Inferior parietal cortex (tissue), 1 donor: Measurements from ENCODE around the gene SPATS1.
A peak's percentile ranks its signal among the peaks of the same experiment; 100 is the strongest.
"Not testable (repeated sequence)": the region's sequence is repeated elsewhere in the genome, so short reads cannot be mapped to it uniquely, and the experiment has no call there.

ENCODE experiments used
- DNase-seq: peaks from one replicate; pipeline ENCODE4 v3.0.0-alpha.2; 2016; ENCODE audit errors: extremely low spot score

SPATS1 gene

DNA sequence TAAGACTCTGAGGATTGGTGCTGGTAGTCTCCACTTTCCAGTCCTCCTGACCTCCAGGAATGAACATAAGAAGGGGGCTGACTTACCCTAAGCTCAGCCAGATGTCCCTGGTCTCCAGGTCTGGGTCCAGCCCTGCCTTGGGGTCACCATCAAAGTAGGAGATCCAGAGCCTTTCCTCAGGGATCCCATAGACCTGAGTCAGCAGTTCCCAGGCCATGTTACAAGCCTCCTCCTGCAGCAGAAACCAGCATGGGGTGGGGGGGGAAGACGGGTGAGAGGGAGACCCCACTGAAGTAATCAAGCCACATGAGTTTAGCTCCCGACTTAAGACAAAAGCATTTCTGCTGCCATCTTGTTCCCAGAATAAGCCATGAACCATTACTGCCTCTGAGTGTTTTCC lies 31.1 kb upstream of the SPATS1 start:
- no peak for DNase-seq

DNA sequence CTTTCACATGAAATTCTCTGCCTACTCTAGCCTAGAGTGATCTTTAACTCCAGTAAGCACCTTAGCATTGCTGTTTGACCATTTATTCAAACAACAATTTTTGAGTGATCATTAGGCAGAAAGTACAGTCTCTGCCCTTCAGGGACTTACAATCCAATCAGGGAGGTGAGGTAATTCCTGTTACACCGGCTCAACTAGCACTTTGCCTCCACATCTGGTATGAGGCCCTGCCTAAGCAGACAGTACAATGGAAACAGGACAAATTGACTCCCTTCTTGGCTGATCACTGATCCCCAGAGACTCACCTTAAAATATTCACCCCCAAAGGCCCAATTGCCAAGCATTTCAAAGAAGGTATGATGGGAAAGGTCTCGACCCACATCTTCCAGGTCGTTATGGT lies 30.7 kb upstream of the SPATS1 start:
- no peak for DNase-seq

DNA sequence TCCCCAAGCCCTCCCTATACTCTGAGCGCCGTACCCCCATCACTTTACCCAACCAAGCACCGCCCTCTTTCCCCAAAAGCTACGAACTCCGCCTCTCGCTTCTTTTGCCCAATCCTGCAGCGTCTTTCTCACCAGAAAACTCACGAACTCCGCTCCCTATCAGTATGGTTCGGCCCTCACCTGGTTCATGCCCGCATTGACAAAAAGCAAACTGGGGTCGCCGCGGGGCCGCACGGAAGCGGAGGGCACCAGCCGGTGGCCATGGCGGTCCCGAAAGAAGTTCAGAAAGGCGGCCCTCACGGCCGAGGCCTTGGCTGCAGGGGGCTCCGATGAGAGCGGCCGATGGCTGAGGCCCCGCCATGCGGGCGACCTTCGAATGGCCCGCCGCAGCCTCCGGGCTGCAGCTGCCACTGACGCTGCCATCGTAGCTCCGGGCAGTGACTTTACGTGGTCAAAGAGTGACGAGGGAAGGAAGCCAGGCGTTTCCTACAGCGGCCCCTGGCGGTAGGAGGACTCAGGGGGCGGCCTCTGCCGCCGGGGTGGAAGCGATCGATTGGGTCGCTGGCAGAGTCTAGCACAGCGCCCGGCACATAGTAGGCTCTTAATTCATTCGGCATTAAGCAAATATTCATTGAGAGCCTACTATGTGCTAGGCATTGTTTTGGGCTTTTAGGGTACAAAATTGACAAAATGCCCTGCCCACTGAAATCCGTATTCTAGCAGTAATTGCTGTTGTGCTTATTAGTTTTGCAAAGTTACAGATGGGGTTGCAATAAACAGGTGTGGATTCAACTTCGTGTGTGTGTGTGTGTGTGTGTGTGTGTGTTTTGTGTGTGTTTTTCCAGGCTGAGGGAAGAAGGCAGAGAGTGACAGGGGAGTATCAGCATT lies 29.3 kb upstream of the SPATS1 start, which contains the start of gene AARS2:
TSS of gene AARS2 (minus strand) at position 447 of the 888 bp plus-strand sequence. CDS start at position 423, 24 bp downstream.
- DNase-seq: peak; percentile 91

DNA sequence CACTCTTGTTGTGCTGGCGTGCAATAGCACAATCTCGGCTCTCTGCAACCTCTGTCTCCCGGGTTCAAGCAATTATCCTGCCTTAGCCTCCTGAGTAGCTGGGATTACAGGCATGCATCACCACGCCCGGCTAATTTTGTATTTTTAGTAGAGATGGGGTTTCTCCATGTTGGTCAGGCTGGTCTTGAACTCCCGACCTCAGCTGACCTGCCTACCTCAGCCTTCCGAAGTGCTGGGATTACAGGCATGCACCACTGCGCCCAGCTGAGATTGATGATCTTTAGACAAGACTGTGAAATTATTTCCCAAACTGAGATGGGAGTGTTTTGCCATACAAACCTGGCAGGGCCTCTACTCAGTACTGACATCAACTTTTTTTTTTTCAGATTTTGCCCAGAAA lies 27.8 kb upstream of the SPATS1 start:
- DNase-seq: not testable (repeated sequence)

DNA sequence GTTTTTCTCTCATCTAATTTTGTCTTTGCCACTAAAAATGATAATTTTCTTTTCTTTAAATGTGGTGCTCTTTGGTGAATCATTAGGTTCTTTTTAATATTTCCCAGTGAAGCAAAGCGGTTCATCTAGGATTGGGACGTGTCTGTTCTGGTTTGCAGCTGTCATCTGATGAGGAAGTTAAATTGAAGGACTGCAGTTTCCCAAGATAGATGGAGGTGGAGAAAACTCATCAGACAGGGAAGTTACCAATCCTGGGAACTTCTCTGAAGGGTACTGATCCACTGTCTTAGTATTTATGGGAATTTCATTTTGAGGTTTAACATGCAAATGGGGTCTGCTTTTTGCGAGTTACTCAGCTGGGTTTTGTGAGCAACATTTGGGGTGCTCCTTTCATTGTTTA lies 26.9 kb upstream of the SPATS1 start:
- DNase-seq: no peak

DNA sequence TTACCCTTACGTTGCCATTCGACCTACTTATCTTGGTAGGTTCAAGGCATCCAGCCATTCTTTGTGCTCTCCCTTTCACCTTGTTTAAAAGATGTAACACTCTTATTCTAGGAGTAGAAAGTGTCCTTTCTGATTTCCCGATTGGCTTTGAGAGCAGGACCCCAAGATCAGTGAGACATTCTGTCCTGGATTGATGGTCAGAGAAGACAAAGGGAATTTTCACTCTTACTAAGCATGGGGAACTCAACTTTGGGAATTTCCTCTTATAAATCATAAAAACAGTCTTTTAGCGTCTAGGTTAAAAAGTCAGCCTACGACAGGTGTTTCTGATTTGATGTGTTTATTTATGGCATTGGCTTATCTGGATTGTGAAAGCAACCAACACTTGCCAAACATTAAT lies 26.5 kb upstream of the SPATS1 start:
- no peak for DNase-seq

DNA sequence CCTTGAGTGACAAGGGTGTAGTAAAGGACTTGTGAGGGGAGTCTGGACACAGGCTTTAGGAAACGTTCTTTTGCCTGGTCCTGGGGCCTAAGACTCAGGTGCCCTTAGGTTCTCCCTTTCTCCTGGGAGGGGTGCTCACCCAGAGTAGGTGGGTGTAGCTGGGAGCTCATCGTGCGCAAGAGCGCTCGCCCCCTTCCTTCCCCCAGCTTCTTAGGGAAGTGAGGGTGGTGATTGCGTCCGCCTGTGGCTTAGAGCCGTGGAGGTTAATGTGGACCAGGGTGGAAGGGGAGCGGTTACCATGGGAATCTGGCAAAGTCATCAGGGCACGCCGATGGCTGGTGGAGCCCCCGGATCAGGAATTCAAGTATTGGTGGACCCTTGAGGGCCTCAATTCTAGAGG lies 26.0 kb upstream of the SPATS1 start:
- no peak for DNase-seq

DNA sequence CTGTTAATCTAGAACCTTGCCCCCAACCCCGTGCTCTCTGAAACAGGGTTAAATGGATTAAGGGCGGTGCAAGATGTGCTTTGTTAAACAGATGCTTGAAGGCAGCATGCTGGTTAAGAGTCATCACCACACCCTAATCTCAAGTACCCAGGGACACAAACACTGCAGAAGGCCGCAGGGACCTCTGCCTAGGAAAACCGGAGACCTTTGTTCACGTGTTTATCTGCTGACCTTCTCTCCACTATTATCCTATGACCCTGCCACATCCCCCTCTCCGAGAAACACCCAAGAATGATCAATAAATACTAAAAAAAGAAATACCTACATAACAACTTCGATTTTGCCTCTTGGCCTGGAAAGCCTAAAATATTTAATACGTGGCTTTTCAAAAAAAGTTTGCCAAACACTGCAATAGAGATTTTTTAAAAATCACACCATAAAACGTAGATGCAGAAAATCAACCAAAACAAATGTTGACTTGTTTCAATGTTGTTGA lies 25.3 kb upstream of the SPATS1 start:
- not testable (repeated sequence) for DNase-seq

DNA sequence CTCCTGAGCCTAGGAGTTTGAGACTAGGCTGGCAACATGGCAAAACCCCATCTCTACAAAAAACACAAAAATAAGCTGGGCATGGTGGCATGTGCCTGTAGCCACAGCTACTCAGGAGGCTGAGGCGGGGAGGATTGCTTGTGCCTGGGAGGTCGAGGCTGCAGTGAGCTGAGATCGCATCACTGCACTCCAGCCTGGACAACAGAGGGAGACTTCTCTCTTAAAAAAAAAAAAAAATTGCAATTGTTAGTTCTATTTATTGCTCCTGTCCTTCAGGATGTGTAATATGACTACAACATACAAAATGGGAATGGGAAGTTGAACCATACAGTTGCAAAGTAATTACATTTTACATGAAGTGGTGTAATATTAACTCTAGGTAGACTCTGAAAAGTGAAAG lies 21.2 kb upstream of the SPATS1 start:
- no peak for DNase-seq

DNA sequence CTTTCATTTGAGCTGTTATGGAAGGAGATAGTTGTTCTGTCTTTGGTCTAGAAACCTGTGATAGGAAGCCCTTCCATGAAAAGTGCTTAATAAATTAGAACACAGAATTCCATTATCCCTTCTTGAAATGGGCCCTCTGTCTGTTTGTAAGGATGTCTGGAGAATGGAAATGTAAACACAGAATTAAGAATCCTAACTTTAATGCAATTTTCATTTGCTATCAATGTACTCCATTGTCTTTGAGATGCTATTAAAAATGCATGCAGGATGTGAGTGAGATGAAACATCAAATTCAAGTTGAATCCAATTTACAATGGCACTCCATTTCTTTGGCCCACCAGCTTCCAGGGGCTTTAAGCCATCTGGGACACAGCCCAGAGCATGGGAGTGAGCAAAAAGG lies 15.4 kb upstream of the SPATS1 start:
- DNase-seq: no peak

DNA sequence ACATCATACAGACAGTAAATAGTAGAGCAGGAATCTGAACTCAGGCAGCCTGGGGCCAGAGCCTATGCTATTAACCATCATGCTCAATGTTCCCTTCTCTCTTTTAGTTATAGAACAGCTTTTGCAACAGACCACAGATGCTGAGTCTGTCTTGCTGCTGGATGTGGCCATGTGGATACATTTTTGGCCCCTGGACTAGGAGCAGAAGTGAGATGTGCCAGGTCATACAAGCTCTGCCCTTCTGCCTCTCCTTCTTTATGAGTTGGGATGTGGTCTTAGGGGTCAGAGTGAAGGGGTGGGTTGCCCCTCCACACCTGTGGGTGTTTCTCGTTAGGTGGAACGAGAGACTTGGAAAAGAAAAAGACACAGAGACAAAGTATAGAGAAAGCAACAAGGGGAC lies 14.7 kb upstream of the SPATS1 start:
- DNase-seq: no peak

DNA sequence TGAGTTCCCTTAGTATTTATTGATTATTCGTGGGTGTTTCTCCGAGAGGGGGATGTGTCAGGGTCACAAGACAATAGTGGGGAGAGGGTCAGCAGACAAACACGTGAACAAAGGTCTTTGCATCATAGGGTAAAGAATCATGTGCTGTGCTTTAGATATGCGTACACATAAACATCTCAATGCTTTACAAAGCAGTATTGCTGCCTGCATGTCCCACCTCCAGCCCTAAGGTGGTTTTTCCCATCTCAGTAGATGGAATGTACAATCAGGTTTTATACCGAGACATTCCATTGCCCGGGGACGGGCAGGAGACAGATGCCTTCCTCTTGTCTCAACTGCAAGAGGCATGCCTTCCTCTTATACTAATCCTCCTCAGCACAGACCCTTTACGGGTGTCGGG lies 14.2 kb upstream of the SPATS1 start:
- not testable (repeated sequence) for DNase-seq

DNA sequence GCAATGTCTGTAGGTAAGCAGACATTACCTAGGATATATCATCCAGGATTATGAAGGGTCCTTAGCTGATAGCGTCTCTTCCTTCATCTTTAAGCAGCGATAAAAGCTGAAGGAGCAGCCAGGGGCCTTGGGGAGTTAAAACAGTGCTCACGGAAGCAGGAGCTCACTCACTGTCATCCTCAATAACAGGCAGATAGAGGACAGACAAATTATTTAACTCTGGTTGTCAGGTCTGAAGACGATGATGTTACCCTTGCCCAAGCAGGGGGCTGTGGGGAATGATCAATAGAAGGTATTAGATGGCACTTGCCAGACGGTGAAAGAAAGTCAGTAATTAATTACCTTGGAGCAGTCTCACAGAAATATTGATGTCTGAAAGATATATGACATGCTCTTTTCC lies 12.6 kb upstream of the SPATS1 start:
- DNase-seq: no peak

DNA sequence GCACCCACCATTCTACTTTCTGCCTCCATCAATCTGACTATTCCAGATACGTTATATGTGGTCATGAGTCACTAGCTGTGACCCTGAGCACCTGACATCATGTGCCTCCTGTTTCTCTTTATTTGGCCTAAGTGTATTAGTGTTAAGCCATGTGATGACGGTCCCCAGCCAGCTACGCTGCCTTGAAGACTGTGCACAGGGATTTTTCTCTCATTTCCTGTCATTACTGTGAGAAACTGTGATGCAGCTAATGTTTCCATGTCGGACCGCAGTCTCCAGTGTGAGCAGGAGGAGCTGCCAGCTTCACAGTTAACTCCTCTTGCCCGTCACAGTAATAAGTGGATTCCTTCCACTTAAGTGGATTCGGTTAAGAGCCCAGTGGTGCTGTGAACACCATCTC lies 9.9 kb upstream of the SPATS1 start:
- no peak for DNase-seq

DNA sequence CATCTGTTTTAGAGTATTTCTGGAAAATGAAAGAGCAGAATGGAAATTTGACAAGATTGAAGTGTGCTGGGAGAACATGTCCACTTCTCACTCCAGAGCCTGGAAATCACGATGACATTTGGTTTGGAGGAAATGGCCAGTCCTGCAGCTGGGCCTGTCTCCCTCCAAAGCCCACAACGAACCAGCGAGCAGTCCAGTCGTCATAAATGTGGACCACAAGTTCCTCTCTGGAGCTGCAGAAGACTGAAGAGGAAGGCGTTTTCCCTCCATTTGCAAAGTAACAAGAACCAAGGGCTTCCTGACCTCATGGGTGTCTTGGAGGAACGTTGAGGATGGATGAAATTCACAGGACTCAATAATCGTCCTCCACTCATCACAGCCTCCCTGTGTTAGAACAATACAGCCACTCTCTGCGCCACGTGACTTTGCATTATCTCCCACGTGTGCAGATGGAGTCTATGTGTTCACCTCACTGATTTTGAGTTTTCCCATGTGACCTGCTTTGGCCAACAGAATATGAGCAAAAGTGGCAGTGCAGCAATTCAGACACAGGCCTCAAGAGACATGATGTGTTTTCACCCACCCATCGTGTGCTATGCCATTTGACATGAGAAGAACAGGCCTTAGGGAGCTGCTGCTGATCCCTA lies 9.1 kb upstream of the SPATS1 start:
- DNase-seq: no peak

DNA sequence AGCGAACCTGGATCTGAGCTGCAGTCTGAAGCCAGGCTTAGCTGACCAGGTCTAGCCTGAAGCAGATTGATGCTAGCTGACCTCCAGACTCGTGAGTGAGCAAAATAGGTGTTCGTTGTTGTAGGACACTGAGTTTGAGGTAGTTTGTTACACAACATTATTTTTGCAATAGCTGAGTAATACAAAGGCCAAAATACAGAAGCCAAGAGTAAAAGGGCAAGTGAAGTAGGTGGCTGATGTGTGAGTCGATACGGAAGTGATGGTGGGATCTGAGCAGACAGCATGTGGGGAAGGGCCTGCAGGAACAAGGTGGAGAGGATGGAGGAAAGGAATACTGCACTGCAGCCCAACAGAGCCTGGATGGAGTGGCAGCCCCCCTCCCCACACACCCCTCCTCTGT lies 8.5 kb upstream of the SPATS1 start:
- DNase-seq: no peak

DNA sequence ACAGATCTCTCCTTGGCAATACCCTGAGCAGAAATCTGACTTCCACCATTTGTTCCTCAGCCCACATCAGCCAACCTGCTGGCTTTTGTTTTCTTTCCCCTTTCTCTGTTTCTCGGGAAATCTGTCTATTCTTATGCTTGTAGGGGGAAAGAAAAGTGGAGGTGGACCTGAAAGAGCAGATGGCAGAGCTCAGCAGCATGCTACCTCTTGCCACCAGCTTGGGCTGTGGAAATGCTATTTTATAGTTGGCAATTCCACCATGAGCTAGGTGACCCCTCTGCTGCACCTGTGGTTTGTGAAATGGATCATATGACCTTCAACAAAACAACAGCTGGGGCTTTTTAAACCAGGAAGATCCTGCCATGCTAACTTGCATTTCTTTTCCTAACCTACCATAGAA lies 6.8 kb upstream of the SPATS1 start:
- no peak for DNase-seq

DNA sequence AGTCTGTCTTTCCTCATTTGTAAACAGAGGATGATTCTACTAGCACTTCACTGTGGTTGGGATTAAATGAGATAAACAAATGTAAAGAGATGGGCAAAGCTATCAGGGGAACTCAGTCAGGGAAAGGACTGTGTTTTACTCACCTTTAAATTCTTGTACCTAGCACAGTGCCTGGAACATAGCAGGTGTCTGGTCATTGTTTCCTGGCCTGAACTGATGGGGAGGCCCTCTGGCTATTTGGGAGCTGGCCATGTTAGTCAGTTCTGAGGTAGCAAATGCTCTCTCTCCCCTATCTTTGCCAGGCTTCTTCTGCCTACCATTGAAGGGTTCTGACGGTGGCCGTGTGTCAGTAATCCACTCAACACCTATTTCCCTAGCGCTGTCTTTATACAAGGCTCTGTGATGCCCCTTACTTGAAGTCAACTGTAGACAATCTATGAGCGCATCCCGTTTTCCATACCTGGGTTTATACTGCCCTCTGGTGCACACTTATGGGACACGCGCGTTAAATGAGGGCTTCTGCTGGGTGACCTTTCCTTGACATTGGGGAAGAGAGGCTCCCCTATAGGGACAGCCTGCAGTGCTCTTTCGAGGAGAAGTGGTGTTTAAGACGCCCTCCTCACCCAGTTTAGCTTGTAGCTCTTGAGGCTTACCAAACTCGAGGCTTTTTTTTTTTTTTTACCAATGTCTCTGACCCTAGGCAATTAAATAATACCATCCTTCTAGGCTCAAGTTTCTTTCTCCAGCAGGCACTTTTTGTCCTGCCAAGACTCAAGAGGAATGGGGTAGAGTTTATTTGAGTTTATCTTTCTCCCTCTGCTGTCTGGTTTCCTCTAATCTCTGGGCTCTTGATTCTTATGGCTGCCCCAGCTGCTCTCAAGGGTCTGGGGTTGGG lies 4.0 kb upstream of the SPATS1 start:
- peak; percentile 91 for DNase-seq

DNA sequence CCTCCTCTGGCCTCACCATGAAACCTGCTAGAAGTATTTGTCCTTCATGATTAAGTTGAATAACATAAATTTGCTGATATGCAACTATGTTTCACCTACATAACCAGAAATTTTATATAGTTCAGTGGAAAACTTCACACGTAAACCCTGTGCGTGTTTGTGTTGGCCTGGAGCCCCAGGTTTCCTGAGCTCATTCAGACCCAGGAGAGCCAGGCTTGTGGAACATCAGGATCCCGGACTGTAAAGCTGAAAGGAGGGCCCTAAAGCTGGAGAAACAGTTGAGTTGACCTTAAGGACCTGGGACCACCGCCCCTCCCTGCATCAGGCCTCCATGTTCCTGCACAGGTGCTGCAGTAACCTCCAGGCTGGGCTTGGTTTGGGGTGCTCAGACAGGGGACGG lies 3.1 kb upstream of the SPATS1 start:
- DNase-seq: no peak

DNA sequence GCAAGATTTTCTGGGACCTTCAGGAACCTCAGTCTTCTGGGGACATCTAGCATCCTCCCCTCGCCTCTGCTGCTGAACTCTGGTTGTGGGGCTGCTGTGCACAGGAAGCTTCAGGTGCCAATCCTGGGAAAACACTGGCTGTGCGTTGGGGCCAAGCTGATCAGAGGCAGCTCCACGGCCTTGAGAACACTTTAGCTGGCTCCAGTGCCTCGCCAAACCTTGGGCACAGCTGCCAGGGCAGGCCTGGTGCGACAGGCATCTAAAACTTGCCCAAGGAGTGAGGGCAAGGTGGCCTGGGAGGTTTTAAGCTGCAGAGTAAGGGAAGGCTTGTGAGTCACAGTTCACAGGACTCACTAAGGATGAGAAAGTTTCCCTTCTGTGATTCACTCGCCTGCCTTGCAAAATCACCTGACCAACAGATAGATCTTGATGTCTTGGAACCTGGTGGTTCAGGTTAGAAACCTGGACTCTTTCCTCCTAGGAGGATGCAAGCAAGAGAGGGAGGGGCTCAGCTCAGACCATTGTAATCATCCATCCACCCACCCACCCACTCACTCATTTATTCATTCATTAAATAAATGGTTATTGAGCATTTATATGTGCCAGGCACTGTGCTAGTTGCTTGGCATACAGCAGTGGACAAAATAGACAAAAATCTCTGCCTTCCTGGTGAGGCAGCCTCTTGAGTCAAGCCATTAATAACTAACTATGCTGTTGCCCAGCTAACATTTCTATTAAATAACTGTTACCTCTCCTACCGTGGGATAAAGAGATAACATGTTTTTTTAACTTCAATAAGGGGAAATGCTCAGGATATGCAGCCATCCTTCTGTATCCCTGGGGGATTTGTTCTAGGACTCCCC lies 2.5 kb upstream of the SPATS1 start:
- no peak for DNase-seq
